SKM-1 (cell line): ENCODE measurements around the gene LSM7.

Experiments used
- DNase-seq: peaks from one replicate; lab custom pipeline; 2025; ENCODE audit not compliant: unreplicated experiment; lab: John Stamatoyannopoulos, UW

LSM7 gene

GRCh38 chr19:2325281-2326046 is 2.9 kb downstream of the LSM7 start:
- no peak for DNase-seq

- no peak for DNase-seq
Measured at GRCh38 chr19:2324220-2324948, 4.0 kb downstream of the LSM7 start.

GRCh38 chr19:2323707-2324106 is 4.7 kb downstream of the LSM7 start:
- no peak for DNase-seq

- no peak for DNase-seq
Measured at GRCh38 chr19:2321565-2322283, 6.7 kb downstream of the LSM7 start.

GRCh38 chr19:2320939-2321338 is 7.4 kb downstream of the LSM7 start:
- no peak for DNase-seq

- no peak for DNase-seq
Measured at GRCh38 chr19:2320049-2320448, 8.3 kb downstream of the LSM7 start.

- DNase-seq = no peak
Measured at GRCh38 chr19:2319551-2319950, 8.8 kb downstream of the LSM7 start.

GRCh38 chr19:2318923-2319322 is 9.5 kb downstream of the LSM7 start:
- no peak for DNase-seq

GRCh38 chr19:2317756-2318155 is 10.6 kb downstream of the LSM7 start:
- DNase-seq = no peak

- no peak for DNase-seq
Measured at GRCh38 chr19:2317300-2317699, 11.1 kb downstream of the LSM7 start.

GRCh38 chr19:2315818-2316353 is 12.5 kb downstream of the LSM7 start:
- no peak for DNase-seq

GRCh38 chr19:2315121-2315817 is 13.1 kb downstream of the LSM7 start:
- DNase-seq = no peak

- DNase-seq = no peak
Measured at GRCh38 chr19:2312820-2313501, 15.4 kb downstream of the LSM7 start.

GRCh38 chr19:2311093-2311492 is 17.3 kb downstream of the LSM7 start:
- DNase-seq = no peak

- DNase-seq = no peak
Measured at GRCh38 chr19:2309734-2310362, 18.5 kb downstream of the LSM7 start.

GRCh38 chr19:2308114-2308556 is 20.3 kb downstream of the LSM7 start, which contains the start of gene LINGO3:
Gene LINGO3, minus strand, starts transcription at chr19:2308154. Its CDS starts 16,378 bp downstream, at chr19:2291776.
- DNase-seq = no peak

- no peak for DNase-seq
Measured at GRCh38 chr19:2307518-2308012, 20.8 kb downstream of the LSM7 start.

- DNase-seq = no peak
Measured at GRCh38 chr19:2306971-2307370, 21.4 kb downstream of the LSM7 start.

- DNase-seq = no peak
Measured at GRCh38 chr19:2306281-2306806, 22.0 kb downstream of the LSM7 start.
